ENCODE measurements around the gene RELT.

DNA sequence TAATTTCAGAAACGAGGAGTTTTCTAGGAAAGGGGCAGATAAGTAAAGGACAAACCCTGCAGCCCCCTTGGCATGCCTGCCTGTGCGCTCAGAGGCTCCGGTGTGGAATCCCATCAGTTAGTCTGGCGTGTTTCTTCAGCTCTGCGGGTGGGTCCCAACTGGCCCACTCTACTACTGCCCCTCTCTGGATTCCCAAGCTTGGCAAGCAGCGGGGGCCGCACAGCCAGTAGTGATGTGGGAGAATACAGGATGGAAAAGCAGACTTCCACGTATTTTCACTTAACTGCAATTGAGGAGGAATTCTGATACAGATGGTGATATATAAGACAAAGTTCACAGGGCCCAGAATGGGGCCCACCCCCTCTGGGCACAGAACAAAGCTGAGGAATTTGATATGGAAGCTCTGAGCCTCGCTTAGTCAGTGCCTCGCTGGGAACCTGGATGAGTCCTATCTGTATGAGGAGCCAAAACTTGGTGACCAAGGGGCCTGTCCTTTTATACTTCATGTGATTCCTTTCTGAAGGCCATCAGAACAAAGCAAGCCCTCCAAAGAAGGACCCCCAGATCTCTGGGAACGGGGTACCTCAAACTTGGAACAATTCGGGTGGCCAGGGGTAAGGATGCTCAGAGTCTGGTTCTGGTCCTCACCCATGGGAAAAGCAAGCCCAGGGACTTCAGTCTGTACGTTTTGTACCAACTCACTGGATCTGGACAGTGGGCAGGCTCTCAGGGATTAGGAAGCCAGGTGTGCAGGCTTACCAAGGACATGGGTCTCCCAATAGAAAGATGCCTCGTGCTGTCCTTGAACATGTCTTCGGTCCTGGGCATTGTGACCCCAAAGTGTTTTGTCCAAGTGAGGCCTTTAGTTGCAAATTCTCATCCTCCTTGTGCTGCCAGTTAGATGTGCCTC lies 26.0 kb downstream of the RELT start:
- TF ChIP-seq, protein P1, sequence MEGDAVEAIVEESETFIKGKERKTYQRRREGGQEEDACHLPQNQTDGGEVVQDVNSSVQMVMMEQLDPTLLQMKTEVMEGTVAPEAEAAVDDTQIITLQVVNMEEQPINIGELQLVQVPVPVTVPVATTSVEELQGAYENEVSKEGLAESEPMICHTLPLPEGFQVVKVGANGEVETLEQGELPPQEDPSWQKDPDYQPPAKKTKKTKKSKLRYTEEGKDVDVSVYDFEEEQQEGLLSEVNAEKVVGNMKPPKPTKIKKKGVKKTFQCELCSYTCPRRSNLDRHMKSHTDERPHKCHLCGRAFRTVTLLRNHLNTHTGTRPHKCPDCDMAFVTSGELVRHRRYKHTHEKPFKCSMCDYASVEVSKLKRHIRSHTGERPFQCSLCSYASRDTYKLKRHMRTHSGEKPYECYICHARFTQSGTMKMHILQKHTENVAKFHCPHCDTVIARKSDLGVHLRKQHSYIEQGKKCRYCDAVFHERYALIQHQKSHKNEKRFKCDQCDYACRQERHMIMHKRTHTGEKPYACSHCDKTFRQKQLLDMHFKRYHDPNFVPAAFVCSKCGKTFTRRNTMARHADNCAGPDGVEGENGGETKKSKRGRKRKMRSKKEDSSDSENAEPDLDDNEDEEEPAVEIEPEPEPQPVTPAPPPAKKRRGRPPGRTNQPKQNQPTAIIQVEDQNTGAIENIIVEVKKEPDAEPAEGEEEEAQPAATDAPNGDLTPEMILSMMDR (IDR thresholded peaks at IDR 0.05) = no peak
- TF ChIP-seq POLR2A (IDR thresholded peaks at IDR 0.05) (no peak), POLR2AphosphoS5 (IDR thresholded peaks at IDR 0.05) (no peak), EP300 (IDR thresholded peaks at IDR 0.05) (no peak)
